H1 (cell line): ENCODE results near the gene TNC. TPM values are rescaled to one million over a fixed set of nuclear protein-coding genes. Genes with fewer than 3 reads are reported as not detected.

Experiments
- CTCF ChIA-PET: fragments of 300-600 bp; sonication (Branson Sonifier 250); formaldehyde crosslinking; loops from one replicate; lab custom pipeline; 2021; ENCODE audit not compliant: partially characterized antibody; lab: Charles Lee
- POLR2A ChIA-PET: fragments of 300-600 bp; sonication (Branson Sonifier 250); formaldehyde crosslinking; loops from one replicate; lab custom pipeline; 2021; ENCODE audit warnings: inconsistent platforms; ENCODE audit not compliant: partially characterized antibody; lab: Charles Lee
- DNase-seq, 2 experiments: peaks; one replicate each; pipeline versions ENCODE4 v3.0.0 to v3.0.0-alpha.2; 2010 to 2022; ENCODE audit warnings: low spot score in 2 of 2, low read depth in 1 of 2, mixed read lengths in 1 of 2
- FAIRE-seq: peaks from 2 replicates; lab custom pipeline; 2011; peaks lifted over from hg19 to GRCh38; lab: Jason Lieb, UNC
- H2AFZ ChIP-seq: 2 replicates; pipeline ENCODE4 v1.8.1; 2012; ENCODE audit warnings: low read length, inconsistent platforms
- H2AK5ac ChIP-seq: 2 replicates; pipeline ENCODE4 v1.6.1; 2013; ENCODE audit warnings: low read depth, low read length
- H2BK120ac ChIP-seq: replicated peaks from 2 replicates; pipeline ENCODE3; 2013; ENCODE audit warnings: low read depth, low read length, inconsistent platforms
- H2BK12ac ChIP-seq: 2 replicates; pipeline ENCODE4 v1.6.1; 2013; ENCODE audit warnings: low read depth, low read length
- H2BK15ac ChIP-seq: 2 replicates; pipeline ENCODE4 v1.6.1; 2013; ENCODE audit warnings: low read length
- H2BK20ac ChIP-seq: 2 replicates; pipeline ENCODE4 v1.6.1; 2013; ENCODE audit warnings: low read length
- H2BK5ac ChIP-seq: 2 replicates; pipeline ENCODE4 v1.6.1; 2013; ENCODE audit warnings: low read depth, low read length
- H3K14ac ChIP-seq: 2 replicates; pipeline ENCODE4 v1.6.1; 2013; ENCODE audit warnings: inconsistent platforms; ENCODE audit not compliant: insufficient read length
- H3K18ac ChIP-seq: 2 replicates; pipeline ENCODE4 v1.6.1; 2013; ENCODE audit warnings: low read length; ENCODE audit errors: extremely low read depth
- H3K23ac ChIP-seq: 2 replicates; pipeline ENCODE4 v1.6.1; 2013; ENCODE audit warnings: inconsistent platforms; ENCODE audit not compliant: insufficient read length
- H3K23me2 ChIP-seq: 2 replicates; pipeline ENCODE4 v1.6.1; 2013; ENCODE audit warnings: low read depth, low read length
- H3K27ac ChIP-seq: 2 replicates; pipeline ENCODE4 v1.6.1; 2011; ENCODE audit warnings: low read depth, low read length, inconsistent platforms
- H3K27me3 ChIP-seq, 4 experiments: replicated peaks in 1 of 4; 1 replicate in 1 of 4; 2 replicates in 3 of 4; pipeline versions ENCODE4 v1.6.1 to v1.8.1; 2011 to 2013; ENCODE audit warnings: low read length in 3 of 4, mild to moderate bottlenecking in 3 of 4, inconsistent platforms in 2 of 4, mixed read lengths in 2 of 4, moderate library complexity in 1 of 4; ENCODE audit not compliant: control insufficient read depth in 3 of 4, insufficient read depth in 3 of 4; ENCODE audit errors: extremely low read depth in 1 of 4
- H3K36me3 ChIP-seq, 4 experiments: 2 replicates each; pipeline versions ENCODE4 v1.6.1 to v1.8.1; 2011 to 2013; ENCODE audit warnings: mild to moderate bottlenecking in 4 of 4, low read length in 3 of 4, moderate library complexity in 2 of 4, control low read depth in 1 of 4, inconsistent platforms in 1 of 4; ENCODE audit not compliant: insufficient read depth in 4 of 4, control insufficient read depth in 2 of 4
- H3K4ac ChIP-seq: replicated peaks from 2 replicates; pipeline ENCODE3; 2013; ENCODE audit warnings: low read length, low read depth, mixed read lengths, inconsistent platforms; ENCODE audit not compliant: insufficient read length
- H3K4me1 ChIP-seq, 4 experiments: replicated peaks in 1 of 4; 1 replicate in 1 of 4; 2 replicates in 3 of 4; pipeline versions ENCODE4 v1.6.1 to v1.8.1; 2011 to 2013; ENCODE audit warnings: low read length in 3 of 4, inconsistent platforms in 2 of 4, mixed read lengths in 1 of 4; ENCODE audit not compliant: insufficient read depth in 4 of 4, control insufficient read depth in 3 of 4
- H3K4me2 ChIP-seq, 2 experiments: 2 replicates each; pipeline versions ENCODE4 v1.6.1 to v1.8.1; 2011 to 2013; ENCODE audit warnings: low read depth in 2 of 2, low read length in 2 of 2, control low read depth in 1 of 2, inconsistent platforms in 1 of 2, mild to moderate bottlenecking in 1 of 2; ENCODE audit not compliant: insufficient read depth in 1 of 2
- H3K4me3 ChIP-seq, 4 experiments: fragments of 200-600, 300-600 bp in 1 of 4; sonication (generic), shearing (Covaris generic), sonication (Bioruptor Twin) in 1 of 4; 2 replicates each; pipeline versions ENCODE4 v1.5.1 to v1.8.1; 2011 to 2016; ENCODE audit warnings: low read length in 4 of 4, low read depth in 3 of 4, control low read depth in 2 of 4, inconsistent platforms in 2 of 4, mild to moderate bottlenecking in 2 of 4, mixed read lengths in 1 of 4, moderate library complexity in 1 of 4; ENCODE audit not compliant: insufficient read depth in 2 of 4; ENCODE audit errors: extremely low read depth in 1 of 4
- H3K56ac ChIP-seq: replicated peaks from 2 replicates; pipeline ENCODE3; 2013; ENCODE audit warnings: low read depth, mild to moderate bottlenecking, mixed read lengths, low read length, inconsistent platforms; ENCODE audit not compliant: insufficient read length
- H3K79me1 ChIP-seq: 2 replicates; pipeline ENCODE4 v1.6.1; 2013; ENCODE audit warnings: low read depth, low read length, control low read depth
- H3K79me2 ChIP-seq, 2 experiments: 2 replicates each; pipeline versions ENCODE4 v1.6.1 to v1.8.1; 2012 to 2013; ENCODE audit warnings: low read length in 2 of 2, mild to moderate bottlenecking in 2 of 2, inconsistent platforms in 1 of 2; ENCODE audit not compliant: insufficient read depth in 2 of 2, control insufficient read depth in 1 of 2
- H3K9ac ChIP-seq, 4 experiments: replicated peaks in 1 of 4; 1 replicate in 1 of 4; 2 replicates in 3 of 4; pipeline versions ENCODE4 v1.6.1 to v1.8.1; 2011 to 2013; ENCODE audit warnings: low read depth in 3 of 4, low read length in 3 of 4, control low read depth in 2 of 4, mild to moderate bottlenecking in 2 of 4, moderate library complexity in 2 of 4, inconsistent platforms in 1 of 4; ENCODE audit errors: extremely low read depth in 1 of 4
- H3K9me3 ChIP-seq, 2 experiments: 2 replicates each; pipeline versions ENCODE4 v1.6.1 to v1.8.1; 2012 to 2013; ENCODE audit warnings: mild to moderate bottlenecking in 2 of 2, moderate library complexity in 2 of 2, control low read depth in 1 of 2, inconsistent platforms in 1 of 2, low read depth in 1 of 2, low read length in 1 of 2, mixed read lengths in 1 of 2; ENCODE audit not compliant: insufficient read depth in 2 of 2
- H4K20me1 ChIP-seq, 2 experiments: replicated peaks in 1 of 2; 2 replicates each; pipeline versions ENCODE3 to v1.8.1; 2011 to 2013; ENCODE audit warnings: inconsistent platforms in 2 of 2, low read length in 2 of 2, mild to moderate bottlenecking in 1 of 2; ENCODE audit not compliant: insufficient read depth in 2 of 2, control insufficient read depth in 1 of 2
- H4K5ac ChIP-seq: 2 replicates; pipeline ENCODE4 v1.6.1; 2013; ENCODE audit warnings: low read length, low read depth, mixed read lengths, inconsistent platforms; ENCODE audit not compliant: insufficient read length
- H4K8ac ChIP-seq: 2 replicates; pipeline ENCODE4 v1.8.0; 2013; ENCODE audit warnings: mild to moderate bottlenecking, moderate library complexity, low read length, inconsistent platforms; ENCODE audit not compliant: insufficient read depth; ENCODE audit errors: extremely low read depth
- H4K91ac ChIP-seq: replicated peaks from 2 replicates; pipeline ENCODE3; 2013; ENCODE audit warnings: low read length, mixed read lengths, inconsistent platforms; ENCODE audit not compliant: insufficient read length
- PHF8 ChIP-seq: fragments of 200-600 bp; sonication (generic); conservative IDR thresholded peaks from 2 replicates; pipeline ENCODE4 v1.7.1; 2012; ENCODE audit warnings: low read depth, mild to moderate bottlenecking, inconsistent platforms, low read length, moderate library complexity
- RNF2 ChIP-seq: fragments of 200-900, 300-1000 bp; sonication (generic); IDR thresholded peaks from 2 replicates; pipeline ENCODE4 v1.7.1; 2016; ENCODE audit warnings: borderline replicate concordance, low read depth, mild to moderate bottlenecking, antibody characterized with exemption, low read length; ENCODE audit not compliant: poor library complexity, severe bottlenecking; ENCODE audit errors: missing control alignments
- SP4 ChIP-seq: IDR thresholded peaks from 2 replicates; pipeline ENCODE4 v1.6.1; 2012; ENCODE audit warnings: low read length, inconsistent platforms
- SRF ChIP-seq: IDR thresholded peaks from 2 replicates; pipeline ENCODE4 v1.6.1; 2011; ENCODE audit warnings: mild to moderate bottlenecking, low read depth, low read length, moderate library complexity
- SUZ12 ChIP-seq: fragments of 200-600 bp; sonication (generic); IDR thresholded peaks from 2 replicates; pipeline ENCODE4 v1.6.1; 2012; ENCODE audit warnings: mild to moderate bottlenecking, inconsistent platforms, low read length, moderate library complexity, mixed read lengths
- WGBS, 2 experiments: shearing (Covaris generic) in 1 of 2; methylation state at CpG; one replicate each; pipeline versions ENCODE4 v1.1.6 to v1.1.7; 2013 to 2015; ENCODE audit warnings: low lambda C conversion rate in 2 of 2, mixed read lengths in 2 of 2, inconsistent platforms in 1 of 2, low coverage in 1 of 2, missing lambda C conversion rate in 1 of 2; ENCODE audit not compliant: insufficient replicate concordance in 2 of 2, insufficient coverage in 1 of 2, insufficient read length in 1 of 2; ENCODE audit errors: extremely low coverage in 1 of 2, missing lambda C conversion rate in 1 of 2; 5-methylcytosine and 5-hydroxymethylcytosine counted together
- polyA plus RNA-seq, 7 experiments: library from polyadenylated mRNA; depleted of rRNA in 3 of 7; stranded (reverse) in 5 of 7; unstranded in 2 of 7; fragments of >200 nt in 5 of 7; fragments of 200-250 nt in 2 of 7; gene quantifications; 1 replicate in 5 of 7; 2 replicates in 1 of 7; 4 replicates in 1 of 7; pipeline versions ENCODE4 v1.2.1 to v1.2.3, GENCODE V29; 2011 to 2013; ENCODE audit warnings: missing spikeins in 2 of 7, mixed read lengths in 2 of 7
- total RNA-seq: library from RNA; stranded (reverse); fragmentation: NEBNext Ultra II Directional; extraction: Animal tissue kit (Norgen Biotek cat#: 25700); gene quantifications from 2 replicates; pipeline ENCODE4 v1.2.1, GENCODE V29; 2021

The TNC gene
- total and polyA plus RNA-seq, 2 of the 8 experiments (the other 6 are each of a cell fraction or from before 2014, with no cell fraction given): 6.2 to 11.4 TPM

- peaks cover 2% of the 10 kb centered on the region; the same call in 1 of the 2 replicates for H3K23me2 ChIP-seq
- H4K8ac ChIP-seq: no peak overlapping the region
- no peak overlapping the region for H2BK12ac ChIP-seq
- H3K79me1 ChIP-seq: no peaks in the 10 kb centered on the region
- H3K14ac ChIP-seq: no peak overlapping the region
- WGBS, 2 experiments: 82% methylated on average over 6 of the region's 6 CpGs; no CpG with 5 or more reads in 1 of the 2 experiments
- H3K4me1 ChIP-seq: no peaks in the 10 kb centered on the region
- no peak overlapping the region for H2BK5ac ChIP-seq
- DNase-seq: no peak
- CTCF ChIA-PET: no interaction called here
- H2BK20ac ChIP-seq: no peak overlapping the region
- no peak for FAIRE-seq
- no peak overlapping the region for H2BK120ac ChIP-seq
- POLR2A ChIA-PET: no interaction called here
- no peak overlapping the region for H2AFZ ChIP-seq
- H3K27me3 ChIP-seq: no peaks in the 10 kb centered on the region; a peak in 1 of 7 replicates
- no peak overlapping the region for H3K23ac ChIP-seq
- no peak overlapping the region for H3K4ac ChIP-seq
- H3K18ac ChIP-seq: no peak overlapping the region
- no peaks in the 10 kb centered on the region for H3K79me2 ChIP-seq
- H3K9me3 ChIP-seq: no peaks in the 10 kb centered on the region
- no peaks in the 10 kb centered on the region for H3K36me3 ChIP-seq
- no peak overlapping the region for H3K56ac ChIP-seq
- H3K27ac ChIP-seq: no peak overlapping the region
- H2AK5ac ChIP-seq: no peak overlapping the region
- TF ChIP-seq SRF: no peak
- no peak for TF ChIP-seq SP4
- TF ChIP-seq PHF8: no peak
- TF ChIP-seq SUZ12: no peak
- no peak for TF ChIP-seq RNF2
- no peak overlapping the region for H2BK15ac ChIP-seq
- H4K20me1 ChIP-seq: no peaks in the 10 kb centered on the region
- H3K4me3 ChIP-seq: no peak overlapping the region
- no peak overlapping the region for H3K9ac ChIP-seq
- no peak overlapping the region for H4K5ac ChIP-seq
- no peak overlapping the region for H4K91ac ChIP-seq
- no peak overlapping the region for H3K4me2 ChIP-seq
Measured at GRCh38 chr9:115073456-115073855, 44.5 kb downstream of the TNC start.
